ENCODE data around the gene TSC1.

Gene TSC1

DNA sequence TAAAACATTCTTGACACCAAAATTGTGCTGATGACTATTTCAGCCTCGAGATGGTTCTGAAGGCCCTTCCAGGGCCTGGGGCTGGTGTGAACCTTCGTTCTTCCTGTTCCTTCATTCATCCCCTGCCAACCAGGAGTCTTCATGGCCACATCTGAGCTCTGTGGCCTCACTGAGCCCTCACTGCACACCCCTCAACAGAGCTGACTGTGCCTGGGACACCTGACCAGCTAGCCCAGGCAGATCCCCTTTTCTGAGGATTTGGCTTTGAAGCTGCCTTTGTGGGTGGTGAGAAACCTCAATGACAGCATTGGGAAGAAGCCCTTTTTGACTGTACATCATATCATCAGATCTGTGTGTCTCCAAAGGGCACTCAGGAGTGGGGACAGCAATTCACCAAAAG is 80.1 kb downstream of the TSC1 start:
- Mint-ChIP-seq H3K4me1 (ENCODE audit: low read depth) (no peaks in the 10 kb centered on the region), H3K27ac (no peak overlapping the region), H3K27me3 (no peaks in the 10 kb centered on the region), H3K4me3 (no peak overlapping the region), H3K9me3 (no peaks in the 10 kb centered on the region), H3K36me3 (ENCODE audit: low read depth) (no peaks in the 10 kb centered on the region)
- intact Hi-C loops (cut with micrococcal nuclease) = no loop called here

DNA sequence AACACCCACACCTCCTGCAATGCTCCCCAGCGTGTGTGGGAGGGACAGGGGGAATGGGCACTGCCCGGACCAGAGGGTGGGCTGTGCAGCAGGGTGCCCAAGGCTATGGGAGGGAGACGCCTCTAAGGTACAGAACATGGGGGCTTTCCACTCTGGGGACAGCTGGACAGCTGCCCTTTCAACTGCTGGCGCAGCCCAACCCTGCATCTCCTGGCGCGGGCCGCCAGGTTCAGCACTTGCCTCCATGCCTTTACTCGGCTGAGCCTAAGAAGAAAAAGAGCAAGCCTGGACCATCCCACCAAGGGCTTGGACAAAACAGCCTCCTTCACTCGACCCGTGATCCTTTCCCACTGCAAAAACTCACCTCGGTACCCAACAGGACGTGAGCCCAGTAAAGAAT is 81.3 kb downstream of the TSC1 start:
- H3K36me3 Mint-ChIP-seq (ENCODE audit: low read depth) = no peaks in the 10 kb centered on the region
- H3K4me1 Mint-ChIP-seq (ENCODE audit: low read depth) = no peaks in the 10 kb centered on the region
- intact Hi-C loops (cut with micrococcal nuclease) = no loop called here
- no peaks in the 10 kb centered on the region for H3K9me3 Mint-ChIP-seq
- H3K27ac Mint-ChIP-seq = no peak overlapping the region
- no peak overlapping the region for H3K4me3 Mint-ChIP-seq
- H3K27me3 Mint-ChIP-seq = no peaks in the 10 kb centered on the region

DNA sequence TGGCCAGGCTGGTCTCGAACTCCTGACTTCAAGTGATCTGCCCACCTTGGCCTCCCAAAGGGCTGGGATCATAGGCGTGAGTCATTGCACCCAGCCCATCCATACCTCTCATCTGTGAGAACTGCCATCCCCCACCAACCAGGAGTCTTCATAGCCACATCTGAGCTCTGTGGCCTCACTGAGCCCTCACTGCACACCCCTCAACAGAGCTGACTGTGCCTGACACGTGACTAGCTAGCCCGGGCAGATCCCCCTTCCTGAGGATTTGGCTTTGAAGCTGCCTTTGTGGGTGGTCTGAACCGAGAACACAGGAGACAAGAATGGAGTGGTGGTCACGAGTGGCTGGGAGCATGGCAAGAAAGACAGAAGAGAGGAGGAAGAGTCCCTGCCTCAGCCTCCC is 81.9 kb downstream of the TSC1 start:
- Mint-ChIP-seq H3K9me3 (no peaks in the 10 kb centered on the region), H3K27me3 (no peaks in the 10 kb centered on the region), H3K4me3 (no peak overlapping the region), H3K36me3 (ENCODE audit: low read depth) (no peaks in the 10 kb centered on the region), H3K4me1 (ENCODE audit: low read depth) (no peaks in the 10 kb centered on the region), H3K27ac (no peak overlapping the region)
- intact Hi-C loops (cut with micrococcal nuclease) = no loop called here

DNA sequence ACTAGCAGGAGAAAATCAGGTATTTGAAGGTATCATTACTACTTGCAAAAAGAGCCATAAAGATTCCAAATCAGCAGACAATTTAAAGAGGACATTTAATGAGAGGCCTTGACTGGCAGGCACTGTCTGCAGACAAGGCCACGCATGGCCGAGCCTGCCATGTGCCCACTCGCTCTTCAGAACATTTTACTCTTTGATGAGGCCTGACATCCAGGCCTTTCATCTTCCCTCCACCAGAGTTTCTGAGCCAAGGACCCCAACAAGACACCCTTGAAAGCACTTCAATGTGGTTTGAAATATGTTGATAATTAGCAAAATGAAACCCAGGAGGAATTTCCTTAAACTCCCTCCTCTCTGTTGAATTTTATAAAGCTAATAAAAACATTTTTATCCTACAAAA is 82.8 kb downstream of the TSC1 start:
- intact Hi-C loops (cut with micrococcal nuclease) = no loop called here
- no peaks in the 10 kb centered on the region for H3K4me1 Mint-ChIP-seq (ENCODE audit: low read depth)
- no peaks in the 10 kb centered on the region for H3K9me3 Mint-ChIP-seq
- no peaks in the 10 kb centered on the region for H3K27me3 Mint-ChIP-seq
- no peaks in the 10 kb centered on the region for H3K36me3 Mint-ChIP-seq (ENCODE audit: low read depth)
- no peak overlapping the region for H3K27ac Mint-ChIP-seq
- H3K4me3 Mint-ChIP-seq = no peak overlapping the region

DNA sequence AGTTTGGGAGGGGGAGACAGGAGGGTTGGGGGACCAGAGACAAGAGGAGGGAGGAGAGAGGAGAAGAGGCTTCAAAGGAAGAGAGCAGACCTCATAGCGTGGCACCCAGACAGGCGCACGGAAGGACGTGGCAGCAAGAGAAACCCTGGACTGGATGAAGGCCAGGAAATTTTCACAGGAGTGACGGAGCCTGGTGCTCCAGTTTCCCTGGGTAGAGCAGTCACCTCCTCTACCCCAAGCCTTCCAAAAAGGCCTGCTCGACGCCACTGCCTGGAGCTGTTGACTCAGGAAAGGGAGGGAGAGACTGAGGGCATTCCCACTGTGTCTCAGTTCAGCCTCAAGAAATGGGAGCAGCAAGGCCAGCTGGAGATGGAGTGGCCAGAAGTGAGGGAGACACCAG is 85.7 kb downstream of the TSC1 start:
- no peak overlapping the region for H3K4me3 Mint-ChIP-seq
- H3K36me3 Mint-ChIP-seq (ENCODE audit: low read depth) = no peaks in the 10 kb centered on the region
- H3K9me3 Mint-ChIP-seq = no peaks in the 10 kb centered on the region
- H3K4me1 Mint-ChIP-seq (ENCODE audit: low read depth) = peaks cover 4% of the 10 kb centered on the region
- intact Hi-C loops (cut with micrococcal nuclease) = no loop called here
- no peak overlapping the region for H3K27ac Mint-ChIP-seq
- H3K27me3 Mint-ChIP-seq = peaks cover 3% of the 10 kb centered on the region

DNA sequence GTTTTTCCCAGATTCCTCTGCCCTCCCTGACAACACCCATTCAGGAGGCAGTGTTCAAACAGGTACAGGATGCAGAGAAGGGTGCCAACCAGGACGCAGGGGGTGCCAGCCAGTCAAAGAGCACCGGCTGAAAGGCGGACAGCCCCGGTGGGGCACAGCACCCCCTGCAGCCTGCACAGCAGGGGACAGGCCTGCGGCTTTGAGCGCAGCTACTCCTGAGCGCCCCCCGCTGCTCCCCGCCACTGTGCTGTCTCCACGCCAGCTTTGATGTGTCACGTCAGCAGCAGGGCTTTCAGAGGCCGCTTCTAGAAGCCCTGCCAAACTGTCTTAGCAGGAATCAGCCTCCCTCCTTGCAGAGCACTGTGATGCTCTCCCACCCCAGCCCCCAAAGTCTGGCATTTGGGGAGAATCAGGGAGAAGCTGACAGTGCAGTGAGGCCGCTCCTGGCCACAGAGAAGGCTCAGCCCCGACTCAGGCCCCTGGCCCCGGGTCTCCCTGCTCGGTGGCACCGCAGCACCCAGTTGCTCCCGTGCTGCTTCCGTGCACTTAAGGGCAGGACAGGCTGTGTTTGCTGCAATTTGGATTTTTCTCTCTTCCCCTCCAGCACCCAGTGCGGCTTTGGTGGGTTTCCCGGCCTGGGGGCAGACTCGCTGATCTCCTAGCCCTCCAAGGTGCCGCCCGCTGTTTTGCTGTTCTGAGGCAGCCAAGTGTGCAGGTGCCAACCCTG is 86.6 kb downstream of the TSC1 start:
- Mint-ChIP-seq H3K9me3 (no peaks in the 10 kb centered on the region), H3K27me3 (peaks cover 3% of the 10 kb centered on the region), H3K36me3 (ENCODE audit: low read depth) (no peaks in the 10 kb centered on the region), H3K4me1 (ENCODE audit: low read depth) (peaks cover 4% of the 10 kb centered on the region), H3K4me3 (no peak overlapping the region), H3K27ac (no peak overlapping the region)
- intact Hi-C loops (cut with micrococcal nuclease) = no loop called here

DNA sequence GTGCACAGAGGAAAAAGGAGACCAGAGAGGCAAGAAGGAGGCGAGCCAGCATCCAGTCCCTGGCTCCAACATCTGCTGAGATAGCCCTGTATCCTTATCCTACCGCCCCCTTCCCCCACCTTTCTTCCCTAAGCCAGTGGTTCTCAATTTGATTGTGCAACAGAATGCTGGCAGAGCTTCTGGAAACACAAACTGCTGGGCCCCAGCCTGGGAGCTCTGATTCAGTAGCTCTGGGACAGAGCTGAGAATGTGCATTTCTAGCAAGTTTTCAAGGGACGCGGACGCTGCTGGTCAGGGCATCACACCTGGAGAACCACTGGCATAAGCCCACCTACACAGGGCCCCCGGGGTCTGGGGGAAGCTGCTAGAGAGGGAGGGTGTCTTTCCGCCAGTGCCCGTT is 87.4 kb downstream of the TSC1 start:
- H3K27ac Mint-ChIP-seq = no peak overlapping the region
- H3K27me3 Mint-ChIP-seq = peaks cover 3% of the 10 kb centered on the region
- H3K4me3 Mint-ChIP-seq = no peak overlapping the region
- no peaks in the 10 kb centered on the region for H3K9me3 Mint-ChIP-seq
- H3K4me1 Mint-ChIP-seq (ENCODE audit: low read depth) = peaks cover 4% of the 10 kb centered on the region
- intact Hi-C loops (cut with micrococcal nuclease) = no loop called here
- H3K36me3 Mint-ChIP-seq (ENCODE audit: low read depth) = no peaks in the 10 kb centered on the region

DNA sequence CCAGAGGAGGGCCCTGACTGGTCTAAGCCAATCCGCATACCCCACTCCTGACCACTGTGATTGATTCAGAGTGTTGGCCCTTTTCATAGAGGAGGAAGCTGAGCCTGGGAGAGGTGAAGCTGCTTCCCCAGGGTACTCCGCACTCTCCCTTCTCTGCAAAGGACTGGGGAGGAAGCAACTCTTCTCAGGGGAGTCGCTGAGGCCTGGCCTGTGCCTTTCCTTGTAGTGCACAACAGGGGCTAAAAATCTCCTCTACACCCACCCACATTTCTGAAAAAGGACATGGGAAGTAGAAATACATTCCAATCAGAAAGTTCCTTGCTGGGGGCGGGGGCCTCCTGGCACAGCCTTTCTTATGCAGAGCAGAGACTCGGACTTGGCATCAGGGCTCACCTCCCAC is 88.5 kb downstream of the TSC1 start:
- Mint-ChIP-seq H3K4me3 (no peak overlapping the region), H3K9me3 (no peaks in the 10 kb centered on the region), H3K27ac (no peak overlapping the region), H3K27me3 (peaks cover 3% of the 10 kb centered on the region), H3K36me3 (ENCODE audit: low read depth) (no peaks in the 10 kb centered on the region), H3K4me1 (ENCODE audit: low read depth) (peaks cover 4% of the 10 kb centered on the region)
- intact Hi-C loops (cut with micrococcal nuclease) = no loop called here

DNA sequence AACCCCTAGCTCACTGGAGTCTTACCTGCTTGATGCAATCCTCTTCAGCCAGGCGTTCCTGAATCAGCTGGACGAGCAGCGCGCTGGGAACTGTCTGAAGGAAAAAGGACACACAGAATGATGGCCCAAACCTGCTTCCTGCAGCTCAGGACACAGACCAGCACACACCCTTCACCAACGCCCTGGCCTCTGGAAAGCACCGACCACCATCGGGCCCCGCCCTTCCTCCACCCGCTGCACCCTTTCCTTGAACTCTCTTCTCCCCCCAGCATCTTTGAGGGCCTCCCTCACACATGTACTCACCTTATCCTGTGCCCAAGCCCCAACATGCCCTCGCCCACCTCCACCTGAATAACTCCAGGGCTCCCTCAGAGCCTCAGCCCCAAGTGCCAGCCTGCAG is 89.6 kb downstream of the TSC1 start:
- intact Hi-C loops (cut with micrococcal nuclease) = no loop called here
- peaks cover 4% of the 10 kb centered on the region for H3K4me1 Mint-ChIP-seq (ENCODE audit: low read depth)
- H3K27ac Mint-ChIP-seq = no peak overlapping the region
- peaks cover 3% of the 10 kb centered on the region for H3K27me3 Mint-ChIP-seq
- no peaks in the 10 kb centered on the region for H3K9me3 Mint-ChIP-seq
- H3K4me3 Mint-ChIP-seq = no peak overlapping the region
- H3K36me3 Mint-ChIP-seq (ENCODE audit: low read depth) = no peaks in the 10 kb centered on the region

DNA sequence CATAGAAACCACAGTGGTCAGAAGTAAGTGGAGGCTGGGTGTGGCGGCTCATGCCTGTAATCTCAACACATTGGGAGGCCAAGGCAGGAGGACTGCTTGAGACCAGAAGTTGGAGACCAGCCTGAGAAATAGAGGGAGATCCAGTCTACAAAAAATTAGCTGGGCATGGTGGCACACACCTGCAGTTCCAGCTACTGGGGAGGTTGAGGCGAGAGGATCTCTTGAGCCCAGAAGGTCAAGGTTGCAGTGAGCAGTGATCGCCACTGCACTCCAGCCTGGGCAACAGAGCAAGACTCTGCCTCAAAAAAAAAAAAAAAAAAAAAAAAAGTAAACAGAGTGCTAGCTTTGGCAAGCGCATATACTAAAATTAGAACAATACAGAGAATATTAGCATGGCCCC is 90.9 kb downstream of the TSC1 start:
- Mint-ChIP-seq H3K4me3 (no peak overlapping the region), H3K9me3 (no peaks in the 10 kb centered on the region), H3K4me1 (ENCODE audit: low read depth) (peaks cover 4% of the 10 kb centered on the region), H3K27ac (no peak overlapping the region), H3K27me3 (peaks cover 3% of the 10 kb centered on the region), H3K36me3 (ENCODE audit: low read depth) (no peaks in the 10 kb centered on the region)
- intact Hi-C loops (cut with micrococcal nuclease) = no loop called here

DNA sequence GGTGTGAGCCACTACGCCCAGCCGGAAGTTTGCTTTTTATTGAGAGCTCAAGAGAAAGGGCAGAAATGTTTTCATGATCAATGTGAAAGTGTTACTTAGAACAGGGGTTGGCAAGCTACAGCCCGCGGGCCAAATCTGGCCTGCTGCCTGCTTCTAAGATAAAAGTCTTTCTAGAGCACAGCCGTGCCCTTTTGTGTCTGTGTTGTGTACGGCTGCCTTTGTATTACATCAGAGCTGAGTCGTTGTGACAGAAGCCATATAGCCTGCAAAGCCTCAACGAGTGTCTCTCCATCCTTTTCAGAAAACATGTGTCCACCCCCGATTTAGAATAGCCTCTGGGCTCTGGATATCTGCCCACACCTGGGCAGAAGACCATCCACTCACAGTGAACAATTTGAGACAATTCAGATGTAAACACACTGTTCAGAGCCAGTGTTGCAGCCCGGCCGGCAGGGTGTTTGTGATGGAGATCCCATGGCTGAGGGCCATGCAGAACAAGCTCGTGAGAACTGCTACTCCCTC is 95.2 kb downstream of the TSC1 start:
- no peaks in the 10 kb centered on the region for H3K27me3 Mint-ChIP-seq
- no peak overlapping the region for H3K4me3 Mint-ChIP-seq
- H3K9me3 Mint-ChIP-seq = no peaks in the 10 kb centered on the region
- no peak overlapping the region for H3K27ac Mint-ChIP-seq
- intact Hi-C loops (cut with micrococcal nuclease) = no loop called here
- H3K36me3 Mint-ChIP-seq (ENCODE audit: low read depth) = no peaks in the 10 kb centered on the region
- H3K4me1 Mint-ChIP-seq (ENCODE audit: low read depth) = no peaks in the 10 kb centered on the region

DNA sequence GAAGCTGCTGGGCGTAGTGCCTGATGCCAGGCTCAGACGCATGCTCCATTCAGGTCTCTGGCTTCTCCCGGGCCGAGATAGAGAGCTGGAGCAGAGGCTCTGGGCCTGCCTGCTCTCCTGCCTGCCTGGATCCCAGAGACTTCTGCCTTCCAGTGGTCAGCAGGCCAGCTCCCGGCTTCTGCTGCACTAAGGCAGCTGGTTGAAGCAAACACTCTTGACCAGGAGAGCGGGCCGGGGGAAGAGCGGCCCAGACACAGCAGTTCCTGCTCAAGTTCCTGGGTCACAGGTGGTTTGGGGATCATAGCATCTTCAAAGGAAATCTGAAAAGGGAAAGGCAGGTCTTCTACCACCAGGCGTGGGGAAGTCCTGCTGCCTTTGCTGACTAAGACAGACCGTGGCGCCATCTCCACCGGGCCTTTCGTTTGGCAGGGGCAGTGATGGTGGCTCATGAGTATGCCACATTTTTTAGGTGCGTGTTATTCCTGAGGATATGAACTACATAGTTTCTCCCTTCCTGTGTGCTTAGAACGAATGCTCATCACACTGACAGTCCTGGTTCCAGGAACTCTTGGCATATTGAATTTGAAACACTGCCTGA is 97.4 kb downstream of the TSC1 start:
- Mint-ChIP-seq H3K4me1 (ENCODE audit: low read depth) (no peaks in the 10 kb centered on the region), H3K36me3 (ENCODE audit: low read depth) (no peaks in the 10 kb centered on the region), H3K27ac (no peak overlapping the region), H3K27me3 (no peaks in the 10 kb centered on the region), H3K4me3 (no peak overlapping the region), H3K9me3 (no peaks in the 10 kb centered on the region)
- intact Hi-C loops (cut with micrococcal nuclease) = no loop called here

DNA sequence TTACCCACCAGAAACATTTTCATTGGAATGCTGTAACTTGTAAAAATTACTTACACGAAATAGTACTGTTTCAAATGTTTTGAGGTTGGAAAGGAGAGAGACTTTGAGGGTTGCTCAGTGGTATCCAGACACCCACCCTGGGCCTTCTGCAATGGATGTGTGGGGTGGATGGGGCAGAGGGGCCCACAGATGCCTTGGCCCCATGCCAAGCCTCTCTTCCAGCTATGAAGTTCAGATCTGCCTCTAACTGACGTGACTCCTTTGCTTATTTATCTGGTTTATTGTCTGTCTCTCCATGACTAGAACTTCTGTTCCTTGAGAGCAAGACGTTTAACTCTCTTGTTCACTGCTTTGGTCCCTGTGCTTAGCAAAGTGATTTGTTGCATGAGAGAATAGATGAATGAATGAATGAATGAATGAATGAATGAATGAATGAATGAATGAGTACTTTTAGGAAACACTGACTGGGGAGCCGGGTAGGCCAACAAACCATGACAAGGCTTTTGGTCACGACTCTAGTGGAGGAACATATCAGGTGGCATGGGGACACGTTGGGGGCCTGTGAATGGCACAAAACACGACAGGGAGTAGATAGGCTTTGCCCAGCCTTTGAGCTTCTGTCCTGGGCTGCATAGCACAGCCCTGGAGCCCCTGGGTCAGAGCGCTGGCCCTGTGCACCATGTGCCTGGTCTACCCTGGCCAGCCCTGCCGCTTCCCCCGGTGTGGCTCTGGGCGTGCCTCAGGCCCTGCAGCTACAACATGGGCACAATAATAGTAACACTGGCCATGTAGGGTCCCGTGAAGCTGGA is 98.1 kb downstream of the TSC1 start:
- Mint-ChIP-seq H3K4me3 (no peak overlapping the region), H3K27me3 (no peaks in the 10 kb centered on the region)
- intact Hi-C loops (cut with micrococcal nuclease) = no loop called here

More for the DNA sequence above, 98.1 kb downstream of the TSC1 start:
- H3K36me3 Mint-ChIP-seq (ENCODE audit: low read depth) = no peaks in the 10 kb centered on the region
- H3K9me3 Mint-ChIP-seq = no peaks in the 10 kb centered on the region
- H3K4me1 Mint-ChIP-seq (ENCODE audit: low read depth) = no peaks in the 10 kb centered on the region
- H3K27ac Mint-ChIP-seq = no peak overlapping the region
